IMR-90 (cell line): ENCODE results near the gene USP40. TPM values are rescaled to one million over a fixed set of nuclear protein-coding genes. Genes with fewer than 3 reads are reported as not detected.

Source experiments
- ATAC-seq: fragments of 200-7000 bp; cut with Tn5 transposase; 2 replicates; pipeline ENCODE4 v1.9.1; 2020; ENCODE audit warnings: low read depth, mild to moderate bottlenecking, moderate library complexity
- BruUV-seq: library from RNA; stranded (reverse); fragments of 400-500 nt; replicated peaks from 2 replicates; lab custom pipeline; 2021; lab: Mats Ljungman, UMichigan
- CTCF ChIA-PET: fragments of 300-600 bp; formaldehyde crosslinking; extraction: SDS; loops from one replicate; lab custom pipeline; 2021; ENCODE audit warnings: antibody characterized with exemption; lab: Yijun Ruan, JAX
- POLR2A ChIA-PET: fragments of 300-600 bp; sonication (Branson Sonifier 250); formaldehyde crosslinking; loops from one replicate; lab custom pipeline; 2022; ENCODE audit warnings: antibody characterized with exemption; ENCODE audit not compliant: unreplicated experiment; lab: Charles Lee
- DNase-seq: peaks from one replicate; pipeline ENCODE4 v3.0.0; 2013
- H2AFZ ChIP-seq: replicated peaks from 2 replicates; pipeline ENCODE3; 2013; ENCODE audit warnings: low read length, mild to moderate bottlenecking; ENCODE audit not compliant: poor library complexity
- H2AK5ac ChIP-seq: 2 replicates; pipeline ENCODE4 v1.6.1; 2013; ENCODE audit warnings: low read depth, low read length, inconsistent platforms
- H2AK9ac ChIP-seq: replicated peaks from 2 replicates; pipeline ENCODE3; 2013; ENCODE audit warnings: mild to moderate bottlenecking, low read depth, low read length, moderate library complexity; ENCODE audit not compliant: poor library complexity
- H2BK120ac ChIP-seq: 2 replicates; pipeline ENCODE4 v1.6.1; 2013; ENCODE audit warnings: low read depth, low read length, inconsistent platforms
- H2BK15ac ChIP-seq: 3 replicates; pipeline ENCODE4 v1.6.1; 2013; ENCODE audit warnings: low read depth, low read length, inconsistent platforms
- H2BK20ac ChIP-seq: 2 replicates; pipeline ENCODE4 v1.6.1; 2013; ENCODE audit warnings: low read depth, mild to moderate bottlenecking, inconsistent platforms, low read length, moderate library complexity
- H2BK5ac ChIP-seq: 2 replicates; pipeline ENCODE4 v1.6.1; 2013; ENCODE audit warnings: mild to moderate bottlenecking, low read depth, low read length, inconsistent platforms; ENCODE audit not compliant: poor library complexity, severe bottlenecking
- H3K14ac ChIP-seq: replicated peaks from 2 replicates; pipeline ENCODE4 v1.6.1; 2013; ENCODE audit warnings: low read depth, low read length, inconsistent platforms
- H3K18ac ChIP-seq: 2 replicates; pipeline ENCODE4 v1.6.1; 2013; ENCODE audit warnings: low read depth, low read length, control low read depth
- H3K23ac ChIP-seq: 2 replicates; pipeline ENCODE4 v1.6.1; 2013; ENCODE audit warnings: low read depth, low read length, inconsistent platforms
- H3K27ac ChIP-seq: 2 replicates; pipeline ENCODE4 v1.5.1; 2013; ENCODE audit warnings: mild to moderate bottlenecking, control low read depth, low read length; ENCODE audit not compliant: insufficient read depth
- H3K27me3 ChIP-seq: 2 replicates; pipeline ENCODE4 v1.6.1; 2013; ENCODE audit warnings: low read length; ENCODE audit not compliant: control insufficient read depth, insufficient read depth
- H3K36me3 ChIP-seq: 2 replicates; pipeline ENCODE4 v1.6.1; 2013; ENCODE audit warnings: low read length, mixed read lengths; ENCODE audit not compliant: control insufficient read depth, insufficient read depth
- H3K4ac ChIP-seq: 2 replicates; pipeline ENCODE4 v1.6.1; 2013; ENCODE audit warnings: low read depth, low read length, inconsistent platforms
- H3K4me1 ChIP-seq: 2 replicates; pipeline ENCODE4 v1.6.1; 2013; ENCODE audit warnings: low read length, mixed read lengths; ENCODE audit not compliant: control insufficient read depth, insufficient read depth
- H3K4me2 ChIP-seq: 2 replicates; pipeline ENCODE4 v1.6.1; 2013; ENCODE audit warnings: low read depth, mild to moderate bottlenecking, control low read depth, low read length, moderate library complexity
- H3K4me3 ChIP-seq: 2 replicates; pipeline ENCODE4 v1.5.1; 2013; ENCODE audit warnings: low read depth, mild to moderate bottlenecking, control low read depth, low read length, moderate library complexity; ENCODE audit not compliant: insufficient read depth
- H3K56ac ChIP-seq: 2 replicates; pipeline ENCODE4 v1.6.1; 2013; ENCODE audit warnings: low read length, inconsistent platforms; ENCODE audit not compliant: insufficient read depth; ENCODE audit errors: extremely low read depth
- H3K79me1 ChIP-seq, 2 experiments: 2 replicates each; pipeline ENCODE4 v1.6.1; 2013; ENCODE audit warnings: low read length in 2 of 2, inconsistent platforms in 1 of 2, low read depth in 1 of 2
- H3K9ac ChIP-seq: 2 replicates; pipeline ENCODE4 v1.6.1; 2013; ENCODE audit warnings: low read depth, low read length, control low read depth
- H3K9me1 ChIP-seq: 2 replicates; pipeline ENCODE4 v1.6.1; 2013; ENCODE audit warnings: low read length, inconsistent platforms; ENCODE audit not compliant: insufficient read depth
- H3K9me3 ChIP-seq: 2 replicates; pipeline ENCODE4 v1.6.1; 2013; ENCODE audit warnings: low read length; ENCODE audit not compliant: control insufficient read depth, insufficient read depth
- H4K20me1 ChIP-seq: 2 replicates; pipeline ENCODE4 v1.6.1; 2013; ENCODE audit warnings: low read length, inconsistent platforms; ENCODE audit not compliant: insufficient read depth
- H4K5ac ChIP-seq: 2 replicates; pipeline ENCODE4 v1.6.1; 2013; ENCODE audit warnings: mild to moderate bottlenecking, low read depth, low read length, control low read depth
- H4K8ac ChIP-seq, 2 experiments: 2 replicates each; pipeline ENCODE4 v1.6.1; 2013; ENCODE audit warnings: low read depth in 2 of 2, low read length in 2 of 2, control low read depth in 1 of 2, inconsistent platforms in 1 of 2
- H4K91ac ChIP-seq: 2 replicates; pipeline ENCODE4 v1.6.1; 2013; ENCODE audit warnings: low read depth, low read length, inconsistent platforms; ENCODE audit not compliant: insufficient read depth
- WGBS, 2 experiments: methylation state at CpG; one replicate each; pipeline versions ENCODE4 v1.1.5 to v1.1.7; 2013; ENCODE audit warnings: missing lambda C conversion rate in 2 of 2; ENCODE audit not compliant: insufficient read length in 1 of 2; ENCODE audit errors: extremely low coverage in 2 of 2; 5-methylcytosine and 5-hydroxymethylcytosine counted together
- dilution Hi-C: fragments of 300-500 bp; cut with HindIII; formaldehyde crosslinking; loops from one replicate; pipeline ENCODE4 v1.14.3; 2018; ENCODE audit warnings: low sequenced_read_pairs; ENCODE audit not compliant: unreplicated experiment
- in situ Hi-C: fragments of 300-500 bp; cut with MboI; formaldehyde crosslinking; loops from 3 replicates; pipeline ENCODE4 v1.14.3; 2019; ENCODE audit warnings: low sequenced_read_pairs, inconsistent platforms, mixed read lengths
- intact Hi-C: fragments of 100-400 bp; cut with micrococcal nuclease; formaldehyde crosslinking; loops from 2 replicates; pipeline ENCODE4 v1.10.0; 2022
- polyA plus RNA-seq, 3 experiments: library from polyadenylated mRNA; depleted of rRNA; stranded (reverse); fragments of >200 nt; gene quantifications; 2 replicates each; pipeline ENCODE4 v1.2.3, GENCODE V29; 2012; ENCODE audit warnings: low replicate concordance in 1 of 3
- total RNA-seq: library from RNA; depleted of rRNA; stranded (reverse); fragments of >200 nt; gene quantifications from 2 replicates; pipeline ENCODE4 v1.2.3, GENCODE V29; 2012
- TF ChIP-seq, protein P1 (sequence below): fragments of 150-350 bp; IDR thresholded peaks from 2 replicates; pipeline ENCODE4 v1.6.1; 2016; ENCODE audit warnings: low read depth, mild to moderate bottlenecking, low read length, moderate library complexity, borderline replicate concordance

The USP40 gene
- total and polyA plus RNA-seq, 2 of the 4 experiments (the other 2 are of a cell fraction): 30.1 to 30.8 TPM

GRCh38 chr2:233489143-233489542 is 77.4 kb downstream of the USP40 start:
- Histone ChIP-seq H3K56ac (no peak overlapping the region), H4K5ac (peak overlapping the region; percentile 59; the same call in 1 of the 2 replicates), H3K79me1 (peaks cover 0 to 4% of the 10 kb centered on the region in 2 experiments; a peak in 1 of 4 replicates), H2AK5ac (peak overlapping the region; percentile 98), H3K4me3 (no peak overlapping the region), H3K27ac (no peak overlapping the region; the same call in 1 of the 2 replicates), H3K4me2 (no peak overlapping the region), H2AFZ (peak overlapping the region; percentile 56), H2BK15ac (peak overlapping the region; percentile 97; the same call in 2 of the 3 replicates), H4K20me1 (no peaks in the 10 kb centered on the region; the same call in 1 of the 2 replicates), H3K9ac (no peak overlapping the region), H3K4ac (peak overlapping the region; percentile 96), H2AK9ac (peak overlapping the region; percentile 68), H3K9me1 (peaks cover 18% of the 10 kb centered on the region), H3K27me3 (no peaks in the 10 kb centered on the region), H2BK120ac (peak overlapping the region; percentile 92), H3K14ac (peak overlapping the region; percentile 96), H3K23ac (peak overlapping the region; percentile 31; the same call in 1 of the 2 replicates), H4K91ac (peak overlapping the region; percentile 79), H3K18ac (peak overlapping the region; percentile 93), H2BK5ac (peak overlapping the region; percentile 88), H3K36me3 (peaks cover 19% of the 10 kb centered on the region), H3K4me1 (peaks cover 20% of the 10 kb centered on the region), H3K9me3 (no peaks in the 10 kb centered on the region), H4K8ac (peak overlapping the region; percentile 46 to 74; a peak in 3 of 4 replicates), H2BK20ac (peak overlapping the region; percentile 96)
- DNase-seq (no peak), ATAC-seq (no peak)
- TF ChIP-seq, protein P1, sequence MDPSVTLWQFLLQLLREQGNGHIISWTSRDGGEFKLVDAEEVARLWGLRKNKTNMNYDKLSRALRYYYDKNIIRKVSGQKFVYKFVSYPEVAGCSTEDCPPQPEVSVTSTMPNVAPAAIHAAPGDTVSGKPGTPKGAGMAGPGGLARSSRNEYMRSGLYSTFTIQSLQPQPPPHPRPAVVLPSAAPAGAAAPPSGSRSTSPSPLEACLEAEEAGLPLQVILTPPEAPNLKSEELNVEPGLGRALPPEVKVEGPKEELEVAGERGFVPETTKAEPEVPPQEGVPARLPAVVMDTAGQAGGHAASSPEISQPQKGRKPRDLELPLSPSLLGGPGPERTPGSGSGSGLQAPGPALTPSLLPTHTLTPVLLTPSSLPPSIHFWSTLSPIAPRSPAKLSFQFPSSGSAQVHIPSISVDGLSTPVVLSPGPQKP: no peak
- BruUV-seq: no TSS peak
- intact Hi-C loops: no loop called here
- dilution Hi-C loops: no loop called here
- POLR2A ChIA-PET: no interaction called here
- in situ Hi-C loops: no loop called here
- 81% methylated on average over 4 of the region's 10 CpGs; no CpG with 5 or more reads in 1 of the 2 experiments for WGBS, 2 experiments
- CTCF ChIA-PET: interaction anchor here (0.6 kb wide), 1 partner anchor 851 kb away, joined by 7 read pairs; no protein-coding TSS in a partner anchor
